Measurements from ENCODE around the gene TMEM131. TPM values are rescaled to one million over a fixed set of nuclear protein-coding genes. Genes with fewer than 3 reads are reported as not detected.

The TMEM131 gene
- total and polyA plus RNA-seq, 2 of the 8 experiments (the other 6 are each of a cell fraction or from before 2014, with no cell fraction given): 9.7 to 22.9 TPM

- Histone ChIP-seq H3K4me2 (ENCODE audit: insufficient read depth in 1 of 2, low read depth in 2 of 2, low read length in 2 of 2) (no peak overlapping the region), H3K23ac (ENCODE audit: insufficient read length) (no peak overlapping the region), H3K27me3 (replicated peaks in 1 of 4; ENCODE audit: control insufficient read depth in 3 of 4, extremely low read depth in 1 of 4, insufficient read depth in 3 of 4, low read length in 3 of 4) (no peaks in the 10 kb centered on the region), H4K8ac (ENCODE audit: extremely low read depth, insufficient read depth, low read length) (no peak overlapping the region), H4K91ac (replicated peaks; ENCODE audit: insufficient read length, low read length) (no peak overlapping the region), H3K14ac (ENCODE audit: insufficient read length) (no peak overlapping the region), H3K9me3 (ENCODE audit: insufficient read depth in 2 of 2, low read depth in 1 of 2, low read length in 1 of 2) (no peaks in the 10 kb centered on the region), H2BK12ac (ENCODE audit: low read depth, low read length) (no peak overlapping the region), H2BK5ac (ENCODE audit: low read depth, low read length) (no peak overlapping the region), H2BK120ac (replicated peaks; ENCODE audit: low read depth, low read length) (no peak overlapping the region), H3K9ac (replicated peaks in 1 of 4; ENCODE audit: extremely low read depth in 1 of 4, low read depth in 3 of 4, low read length in 3 of 4) (no peak overlapping the region), H2BK15ac (ENCODE audit: low read length) (no peak overlapping the region), H4K20me1 (replicated peaks in 1 of 2; ENCODE audit: control insufficient read depth in 1 of 2, insufficient read depth in 2 of 2, low read length in 2 of 2) (peaks cover 0 to 7% of the 10 kb centered on the region in 2 experiments), H3K27ac (ENCODE audit: low read depth, low read length) (no peak overlapping the region), H3K79me2 (ENCODE audit: control insufficient read depth in 1 of 2, insufficient read depth in 2 of 2, low read length in 2 of 2) (peaks cover 0 to 71% of the 10 kb centered on the region in 2 experiments; a peak in 3 of 4 replicates), H3K4ac (replicated peaks; ENCODE audit: insufficient read length, low read depth, low read length) (no peak overlapping the region), H3K18ac (ENCODE audit: extremely low read depth, low read length) (no peak overlapping the region), H2AFZ (ENCODE audit: low read length) (no peak overlapping the region), H3K36me3 (ENCODE audit: control insufficient read depth in 2 of 4, insufficient read depth in 4 of 4, low read length in 3 of 4) (no peaks in the 10 kb centered on the region), H4K5ac (ENCODE audit: insufficient read length, low read depth, low read length) (no peak overlapping the region), H3K56ac (replicated peaks; ENCODE audit: insufficient read length, low read depth, low read length) (no peak overlapping the region), H2BK20ac (ENCODE audit: low read length) (no peak overlapping the region), H3K23me2 (ENCODE audit: low read depth, low read length) (no peaks in the 10 kb centered on the region), H3K4me3 (ENCODE audit: extremely low read depth in 1 of 4, insufficient read depth in 2 of 4, low read depth in 3 of 4, low read length in 4 of 4) (no peak overlapping the region), H3K4me1 (replicated peaks in 1 of 4; ENCODE audit: control insufficient read depth in 3 of 4, insufficient read depth in 4 of 4, low read length in 3 of 4) (peaks cover 0 to 4% (median 0%) of the 10 kb centered on the region in 4 experiments; a peak in 1 of 7 replicates), H3K79me1 (ENCODE audit: low read depth, low read length) (peaks cover 4% of the 10 kb centered on the region), H2AK5ac (ENCODE audit: low read depth, low read length) (no peak overlapping the region)
- DNase-seq (ENCODE audit: low read depth in 1 of 2, low spot score in 2 of 2): no peak
- WGBS, 2 experiments (ENCODE audit: extremely low coverage in 1 of 2, insufficient coverage in 1 of 2, insufficient read length in 1 of 2, insufficient replicate concordance in 2 of 2, low coverage in 1 of 2, low lambda C conversion rate in 2 of 2, missing lambda C conversion rate in 1 of 2): 90% methylated on average over 12 of the region's 12 CpGs; no CpG with 5 or more reads in 1 of the 2 experiments
- ChIA-PET POLR2A (ENCODE audit: partially characterized antibody) (no interaction called here), CTCF (ENCODE audit: partially characterized antibody) (no interaction called here)
- TF ChIP-seq CHD2 (IDR thresholded peaks at IDR 0.05; ENCODE audit: low read length) (no peak), BRCA1 (IDR thresholded peaks at IDR 0.05; ENCODE audit: low read depth, low read length) (no peak), CBX8 (IDR thresholded peaks at IDR 0.05; ENCODE audit: borderline replicate concordance, low read depth, low read length) (no peak), SIRT6 (IDR thresholded peaks at IDR 0.05; ENCODE audit: low read length) (no peak), SP4 (IDR thresholded peaks at IDR 0.05; ENCODE audit: low read length) (no peak)
- no peak for FAIRE-seq
These were observed 30.6 kb downstream of the TMEM131 start for GRCh38 chr2:97965116-97965515.

Measured in H1 (cell line).